Ovary (tissue), 9 donors: ENCODE measurements around the gene CASKIN2. TPM values are rescaled to one million over a fixed set of nuclear protein-coding genes. Genes with fewer than 3 reads are reported as not detected.

Experiments used
- DNase-seq, 5 donors: peaks; one replicate each; pipeline ENCODE4 v3.0.0-alpha.2; 2019 to 2020
- H3K27ac ChIP-seq, 2 donors: fragments of 200-600 bp; one replicate each; pipeline versions ENCODE4 v1.5.1 to v1.8.0; 2019 to 2022
- H3K27me3 ChIP-seq: fragments of 200-600 bp; one replicate; pipeline ENCODE4 v1.8.0; 2022
- H3K36me3 ChIP-seq: fragments of 200-600 bp; sonication (generic); one replicate; pipeline ENCODE4 v1.5.1; 2019
- H3K4me1 ChIP-seq: one replicate; pipeline ENCODE4 v1.8.1; 2013; ENCODE audit warnings: mild to moderate bottlenecking, moderate library complexity; ENCODE audit not compliant: insufficient read depth
- H3K4me3 ChIP-seq: fragments of 200-600 bp; sonication (generic); one replicate; pipeline ENCODE4 v1.5.1; 2017
- H3K9me3 ChIP-seq, 2 donors: fragments of 200-600 bp in 1 of 2; sonication (generic) in 1 of 2; one replicate each; pipeline versions ENCODE4 v1.5.1 to v1.8.1; 2013 to 2019; ENCODE audit warnings: mild to moderate bottlenecking in 1 of 2, moderate library complexity in 1 of 2
- CTCF ChIP-seq, 3 donors: fragments of 450-650 bp in 2 of 3; fragments of 200-600 bp in 1 of 3; IDR thresholded peaks; one replicate each; pipeline versions ENCODE4 v1.5.1 to v1.8.0; 2016 to 2022; ENCODE audit warnings: antibody characterized with exemption in 3 of 3, mild to moderate bottlenecking in 1 of 3
- EP300 ChIP-seq: sonication (generic); formaldehyde crosslinking; IDR thresholded peaks from one replicate; pipeline ENCODE4 v1.6.1; 2017; ENCODE audit warnings: antibody characterized with exemption
- POLR2A ChIP-seq: fragments of 450-650 bp; IDR thresholded peaks from one replicate; pipeline ENCODE4 v1.6.1; 2017; ENCODE audit warnings: antibody characterized with exemption, mild to moderate bottlenecking, moderate library complexity
- WGBS, 3 donors: extraction: QIAGEN DNeasy Blood & Tissue Kit in 1 of 3; methylation state at CpG; one replicate each; pipeline versions ENCODE4 v1.1.5 to v1.1.7; 2013 to 2017; 5-methylcytosine and 5-hydroxymethylcytosine counted together
- intact Hi-C, 4 donors: fragments of 100-400 bp; cut with DNase I; formaldehyde crosslinking; loops; one replicate each; pipeline versions ENCODE4 v1.11.0 to v1.15.1; 2022 to 2023
- polyA plus RNA-seq, 2 donors: library from polyadenylated mRNA; stranded (reverse); fragments of 200-250 nt in 1 of 2; fragments of 350-450 nt in 1 of 2; fragmentation: Illumina TruSeq in 1 of 2; extraction: RNeasy Lipid Tissue Mini Kit (QIAGEN cat#74804) in 1 of 2; gene quantifications; one replicate each; pipeline ENCODE4 v1.2.3, GENCODE V29; 2013 to 2014
- total RNA-seq, 7 donors: library from RNA; depleted of rRNA in 2 of 7; stranded (reverse); fragments of >200 nt in 2 of 7; fragmentation: NEBNext Ultra II Directional in 3 of 7; extraction: Animal tissue kit (Norgen Biotek cat#: 25700) in 3 of 7; gene quantifications; one replicate each; pipeline versions ENCODE4 v1.1.0 to v1.2.4, GENCODE V29; 2016 to 2023
- donor health status: DM: no; HTN: no; CAD: no; lungs with moderate emphysema.
- donor health status: DM: no; HTN: no; CAD: no.
- donor health status: Bipolar disorder and iron deficiency.
- donor health status: DM: yes; HTN: yes; CAD: no.
- donor health status: DM: no; HTN: no; CAD: no.
- donor health status: DM: yes; HTN: yes; CAD: no.

The CASKIN2 gene
- total and polyA plus RNA-seq, 9 donors = 9.1 to 58.7 (median 36.8) TPM

DNA sequence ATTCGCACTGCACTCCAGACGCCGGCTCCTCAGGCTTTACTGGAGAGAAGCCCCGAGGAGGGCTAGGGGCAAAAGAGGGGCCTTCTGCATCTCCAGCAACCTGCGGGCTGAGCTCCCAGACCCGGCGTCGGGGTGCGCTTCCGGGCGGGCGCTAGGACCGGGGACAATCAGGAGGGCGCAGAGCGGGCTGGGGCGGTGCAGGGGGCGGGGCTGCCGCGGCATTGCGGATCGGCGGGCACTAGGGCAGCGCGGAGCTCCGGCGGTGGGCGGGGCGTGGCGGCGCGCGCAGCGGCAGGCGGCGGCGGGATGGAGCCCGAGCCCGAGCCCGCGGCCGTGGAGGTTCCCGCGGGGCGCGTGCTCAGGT, 900 bp upstream of the CASKIN2 start, which contains the start of gene TSEN54:
Gene TSEN54, plus strand, starts transcription at position 274 of the 364 bp plus-strand sequence. Its CDS starts 33 bp downstream, at position 307.
- intact Hi-C loops = loop anchor here in 2 of 4 donors (5.0 to 10.0 kb wide), 3 partner anchors 71 to 191 kb away; partner anchors contain the start of gene MYO15B (in 1 of the 2)
- H3K4me3 ChIP-seq = peak within 1 kb of the TSS; percentile 94
- peaks cover 23% of the 10 kb centered on the region for H3K4me1 ChIP-seq
- H3K27me3 ChIP-seq = no peaks in the 10 kb centered on the region
- 0 to 1% (median 1%) methylated on average over 41 to 45 of the region's 45 CpGs for WGBS, 3 donors
- DNase-seq = peak; percentile 91 to 96 (median 94)
- peak within 1 kb of the TSS; percentile 11 to 79 for H3K27ac ChIP-seq
- no peaks in the 10 kb centered on the region for H3K36me3 ChIP-seq
- TF ChIP-seq POLR2A = no peak
- TF ChIP-seq EP300 = no peak
- TF ChIP-seq CTCF (IDR thresholded peaks at IDR 0.05) = no peak
- H3K9me3 ChIP-seq = no peaks in the 10 kb centered on the region

DNA sequence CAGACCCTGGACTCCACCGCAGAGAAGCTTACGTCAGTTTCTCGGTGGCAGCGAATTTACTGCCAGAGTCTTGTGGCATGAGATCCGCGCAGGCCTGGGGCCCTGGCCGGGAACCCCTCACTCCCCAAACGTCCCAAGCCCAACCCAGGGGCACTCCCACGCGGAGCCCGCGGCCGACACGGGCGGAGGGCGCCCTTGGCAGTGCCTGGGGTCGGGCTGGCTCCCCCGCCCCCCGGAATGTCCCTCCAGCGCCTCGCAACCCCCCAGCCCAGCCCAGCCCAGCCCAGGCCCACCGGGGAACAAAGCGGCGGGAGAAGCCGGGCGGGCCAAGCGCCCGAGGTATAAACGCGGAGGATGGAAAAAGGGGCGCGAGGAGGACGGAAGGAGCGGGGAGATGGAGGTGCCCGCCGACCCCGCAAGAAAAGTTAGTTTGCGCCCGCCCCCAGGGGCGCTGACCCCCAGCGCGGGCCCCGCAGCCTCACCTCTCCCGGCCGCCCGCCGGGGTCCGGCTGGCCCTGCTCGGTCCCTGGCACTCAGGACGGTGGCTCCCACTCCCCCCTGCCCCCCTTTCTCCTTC, 330 bp downstream of the CASKIN2 start:
- TF ChIP-seq POLR2A = peak; percentile 28
- no peak for TF ChIP-seq CTCF (IDR thresholded peaks at IDR 0.05)
- 1% methylated on average over 41 to 50 of the region's 50 CpGs for WGBS, 3 donors
- Histone ChIP-seq H3K4me3 (peak overlapping the region; percentile 94), H3K36me3 (no peaks in the 10 kb centered on the region), H3K4me1 (peaks cover 23% of the 10 kb centered on the region), H3K9me3 (no peaks in the 10 kb centered on the region), H3K27me3 (no peaks in the 10 kb centered on the region), H3K27ac (peak overlapping the region; percentile 69 to 79)
- intact Hi-C loops = loop anchor here in 2 of 4 donors (1.0 to 10.0 kb wide), 4 partner anchors 72 to 190 kb away; partner anchors contain the start of gene MYO15B (in 1 of the 2)
- peak; percentile 50 to 78 (median 66) for DNase-seq

DNA sequence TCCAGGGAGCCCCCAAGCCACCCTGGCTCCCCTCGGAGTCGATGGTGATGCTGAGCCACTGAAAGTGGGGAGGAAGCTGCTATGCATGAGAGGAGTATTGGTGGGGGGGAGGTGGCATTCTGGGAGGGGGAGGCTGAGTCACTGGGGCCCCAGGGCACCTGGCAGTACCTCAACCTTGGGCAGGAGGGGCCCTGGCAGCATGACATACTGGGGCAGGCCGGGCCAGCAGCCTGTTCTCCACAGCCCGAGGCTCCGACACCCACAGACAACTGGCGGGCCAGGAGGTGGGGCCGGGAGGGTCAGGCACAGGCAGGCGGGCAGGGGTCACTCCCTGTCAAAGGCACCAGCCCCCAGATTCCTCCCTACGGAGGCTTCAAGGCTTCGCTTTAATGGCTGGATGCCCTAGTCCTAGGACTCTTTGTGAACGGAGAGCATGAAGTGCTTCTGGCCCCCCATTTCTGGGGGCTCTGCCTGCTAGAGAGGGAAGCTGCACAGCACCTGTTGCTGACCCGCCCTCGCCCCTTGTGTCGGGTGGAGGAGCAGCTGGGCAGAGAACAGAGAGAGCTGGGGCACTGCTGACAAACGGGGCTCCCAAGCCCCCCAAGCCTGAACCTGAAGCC, 928 bp downstream of the CASKIN2 start:
- peak overlapping the region; percentile 69 to 79 for H3K27ac ChIP-seq
- TF ChIP-seq CTCF (IDR thresholded peaks at IDR 0.05) = no peak
- no peak for TF ChIP-seq EP300
- no peak for TF ChIP-seq POLR2A
- H3K36me3 ChIP-seq = no peaks in the 10 kb centered on the region
- DNase-seq = peak in 3 of 5 donors; percentile 45 to 65 (median 61)
- H3K27me3 ChIP-seq = no peaks in the 10 kb centered on the region
- intact Hi-C loops = loop anchor here in 1 of 4 donors (10.0 kb wide), 1 partner anchor 190 kb away; no protein-coding TSS in a partner anchor
- 3 to 5% (median 4%) methylated on average over 14 to 15 of the region's 15 CpGs for WGBS, 3 donors
- H3K9me3 ChIP-seq = no peaks in the 10 kb centered on the region
- peaks cover 23% of the 10 kb centered on the region for H3K4me1 ChIP-seq
- peak overlapping the region; percentile 94 for H3K4me3 ChIP-seq

DNA sequence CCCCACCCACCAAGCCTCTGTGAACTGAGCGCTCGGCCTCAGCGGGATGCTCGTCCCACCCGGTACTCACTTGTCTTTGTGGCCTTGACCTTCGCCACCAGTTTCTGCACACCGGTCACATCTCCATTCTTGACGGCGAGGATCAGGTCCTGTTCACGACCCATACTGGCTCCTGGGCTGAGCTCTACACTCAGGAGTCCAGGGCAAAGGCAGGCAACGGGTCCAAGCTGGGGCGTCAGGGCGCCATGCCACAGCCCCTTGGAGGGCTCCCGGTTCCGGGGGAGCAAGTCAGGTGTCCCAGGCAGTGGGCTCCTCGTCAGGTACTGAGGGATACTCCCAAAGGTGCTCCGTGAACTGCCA, 1.7 kb downstream of the CASKIN2 start:
- TF ChIP-seq CTCF (IDR thresholded peaks at IDR 0.05) (no peak), EP300 (no peak), POLR2A (no peak)
- peak in 2 of 5 donors; percentile 25 to 52 for DNase-seq
- Histone ChIP-seq H3K27ac (peak overlapping the region in 1 of 2 donors; percentile 69), H3K27me3 (no peaks in the 10 kb centered on the region), H3K4me1 (peaks cover 23% of the 10 kb centered on the region), H3K36me3 (no peaks in the 10 kb centered on the region), H3K9me3 (no peaks in the 10 kb centered on the region), H3K4me3 (peak overlapping the region; percentile 94)
- WGBS, 3 donors = 53 to 67% (median 59%) methylated on average over 17 of the region's 17 CpGs
- intact Hi-C loops = loop anchor here in 1 of 4 donors (10.0 kb wide), 1 partner anchor 189 kb away; no protein-coding TSS in a partner anchor
